Measurements from ENCODE around the gene MYL9.

GRCh38 chr20:36573103-36573797 is 31.9 kb downstream of the MYL9 start, which contains the start of gene TGIF2:
- TF ChIP-seq POLR2A (IDR thresholded peaks at IDR 0.05): peak; percentile 35
- TF ChIP-seq CTCF (IDR thresholded peaks at IDR 0.05): no peak

Measured in transverse colon (tissue), 3 donors.